HEK293 (cell line): ENCODE results near the gene ERFE.

Source experiments
- CTCF ChIP-seq: fragments of 450-650 bp; formaldehyde crosslinking; IDR thresholded peaks from 2 replicates; pipeline ENCODE4 v1.5.1; 2016; ENCODE audit warnings: missing biosample characterization, missing genetic modification characterization
- TCF7L2 ChIP-seq: IDR thresholded peaks from 2 replicates; pipeline ENCODE4 v1.6.1; 2011; ENCODE audit warnings: low read depth, mild to moderate bottlenecking, inconsistent platforms, low read length, moderate library complexity, borderline replicate concordance
- ZNF362 ChIP-seq: fragments of 450-650 bp; formaldehyde crosslinking; IDR thresholded peaks from 2 replicates; pipeline ENCODE4 v1.5.1; 2016; ENCODE audit warnings: missing biosample characterization, missing genetic modification characterization

- no peak for TF ChIP-seq ZNF362 (tag by site-specific recombination)
- TF ChIP-seq TCF7L2: no peak
- TF ChIP-seq CTCF (tag by site-specific recombination): no peak
Measured at GRCh38 chr2:238135601-238136150, 23.1 kb upstream of the ERFE start.
